ENCODE measurements around the gene SPOPL. TPM values are rescaled to one million over a fixed set of nuclear protein-coding genes. Genes with fewer than 3 reads are reported as not detected.

The SPOPL gene
- total RNA-seq, 4 donors from 2014 or later, result 18.8 to 28.1 (median 21.9) TPM

- TF ChIP-seq CTCF (IDR thresholded peaks at IDR 0.05), result no peak
- TF ChIP-seq POLR2A (IDR thresholded peaks at IDR 0.05), result no peak
- no peak overlapping the region for H3K27ac ChIP-seq
- no peak overlapping the region for H3K4me3 ChIP-seq
- no peaks in the 10 kb centered on the region for H3K9me3 ChIP-seq
- H3K4me1 ChIP-seq, result no peaks in the 10 kb centered on the region
- no peak for DNase-seq
- H3K27me3 ChIP-seq, result no peaks in the 10 kb centered on the region
- H3K36me3 ChIP-seq, result no peaks in the 10 kb centered on the region
Measured at GRCh38 chr2:138490673-138491494, 10.7 kb upstream of the SPOPL start.

GRCh38 chr2:138491495-138491862 lies 10.1 kb upstream of the SPOPL start:
- Histone ChIP-seq H3K27ac (no peak overlapping the region), H3K36me3 (no peaks in the 10 kb centered on the region)

GRCh38 chr2:138492160-138492559 lies 9.4 kb upstream of the SPOPL start:
- H3K36me3 ChIP-seq, result no peaks in the 10 kb centered on the region
- TF ChIP-seq CTCF (IDR thresholded peaks at IDR 0.05) (no peak), POLR2A (IDR thresholded peaks at IDR 0.05) (no peak)
- H3K4me3 ChIP-seq, result no peak overlapping the region
- H3K27ac ChIP-seq, result no peak overlapping the region
- no peak for DNase-seq
- H3K9me3 ChIP-seq, result no peaks in the 10 kb centered on the region
- no peaks in the 10 kb centered on the region for H3K4me1 ChIP-seq
- no peaks in the 10 kb centered on the region for H3K27me3 ChIP-seq

More at GRCh38 chr2:138491495-138491862, 10.1 kb upstream of the SPOPL start:
- H3K9me3 ChIP-seq, result no peaks in the 10 kb centered on the region
- DNase-seq, result no peak
- no peaks in the 10 kb centered on the region for H3K4me1 ChIP-seq
- TF ChIP-seq CTCF (IDR thresholded peaks at IDR 0.05) (no peak), POLR2A (IDR thresholded peaks at IDR 0.05) (no peak)
- no peak overlapping the region for H3K4me3 ChIP-seq
- no peaks in the 10 kb centered on the region for H3K27me3 ChIP-seq

- no peak overlapping the region for H3K4me3 ChIP-seq
- H3K36me3 ChIP-seq, result no peaks in the 10 kb centered on the region
- H3K27me3 ChIP-seq, result no peaks in the 10 kb centered on the region
- DNase-seq, result no peak
- no peaks in the 10 kb centered on the region for H3K9me3 ChIP-seq
- H3K27ac ChIP-seq, result no peak overlapping the region
- no peak for TF ChIP-seq POLR2A (IDR thresholded peaks at IDR 0.05)
- no peak for TF ChIP-seq CTCF (IDR thresholded peaks at IDR 0.05)
- H3K4me1 ChIP-seq, result no peaks in the 10 kb centered on the region
Measured at GRCh38 chr2:138493334-138493733, 8.2 kb upstream of the SPOPL start.

- Histone ChIP-seq H3K27me3 (no peaks in the 10 kb centered on the region), H3K27ac (no peak overlapping the region), H3K4me1 (no peaks in the 10 kb centered on the region), H3K9me3 (no peaks in the 10 kb centered on the region), H3K4me3 (no peak overlapping the region), H3K36me3 (no peaks in the 10 kb centered on the region)
- no peak for DNase-seq
- TF ChIP-seq POLR2A (IDR thresholded peaks at IDR 0.05) (no peak), CTCF (IDR thresholded peaks at IDR 0.05) (no peak)
Measured at GRCh38 chr2:138494265-138494966, 7.2 kb upstream of the SPOPL start.

Measured in Peyer's patch (tissue), 4 donors.